Measurements from ENCODE around the gene PPM1N. TPM values are rescaled to one million over a fixed set of nuclear protein-coding genes. Genes with fewer than 3 reads are reported as not detected.

Gene PPM1N
- total and polyA plus RNA-seq, 9 donors = 0.21 to 1.7 (median 0.89) TPM; not detected in 1

DNA sequence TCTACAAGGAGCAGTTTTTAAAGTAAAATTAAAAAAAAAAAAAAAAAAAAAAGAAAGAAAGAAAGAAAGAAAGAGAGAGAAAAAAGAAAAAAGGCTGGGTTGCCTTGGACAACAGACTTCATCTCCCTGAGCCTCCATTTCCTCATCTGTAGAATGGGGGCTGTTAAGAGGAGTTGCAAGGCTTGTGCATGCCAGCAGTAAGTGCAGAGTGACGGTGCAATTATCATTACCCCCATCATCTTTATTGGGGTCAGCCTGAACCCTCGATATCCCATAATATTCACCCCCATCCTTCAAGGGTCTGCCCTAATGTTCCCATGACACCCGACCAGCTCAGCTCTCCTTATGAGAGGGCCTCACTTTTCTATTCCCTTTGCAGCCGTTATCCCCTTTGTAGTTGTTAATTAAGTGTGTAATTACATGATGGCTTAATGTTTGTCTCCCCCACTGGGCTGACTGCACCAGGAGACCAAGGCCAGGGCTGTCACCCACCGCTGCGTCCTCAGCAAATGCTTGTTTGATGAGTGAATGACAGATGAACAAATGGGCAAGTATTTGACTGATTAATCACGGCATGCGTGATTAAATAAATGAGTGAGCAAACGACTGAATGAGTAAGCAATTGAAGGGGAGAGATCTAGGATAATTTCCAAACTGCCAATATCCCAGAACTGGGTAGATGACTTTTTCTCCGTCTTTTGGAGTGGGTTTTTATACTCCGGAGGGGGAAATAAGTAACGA, 20.4 kb upstream of the PPM1N start:
- intact Hi-C loops (cut with DNase I) = loop anchor here in 3 of 4 donors (2.0 kb wide), 2 partner anchors 37 to 39 kb away; no protein-coding TSS in a partner anchor
- Histone ChIP-seq H3K9me3 (no peaks in the 10 kb centered on the region), H3K36me3 (no peaks in the 10 kb centered on the region), H3K4me1 (ENCODE audit: insufficient read depth) (no peaks in the 10 kb centered on the region), H3K27ac (peak overlapping the region; percentile 89 to 96), H3K4me3 (peak overlapping the region; percentile 53), H3K27me3 (no peaks in the 10 kb centered on the region)
- TF ChIP-seq CTCF (IDR thresholded peaks at IDR 0.05) = no peak
- no peak for TF ChIP-seq EP300 (IDR thresholded peaks at IDR 0.05)
- no peak for TF ChIP-seq POLR2A (IDR thresholded peaks at IDR 0.05)
- WGBS, 3 donors = 2 to 5% (median 4%) methylated on average over 12 of the region's 12 CpGs
- no peak for DNase-seq

GRCh38 chr19:45478454-45479238, 19.6 kb upstream of the PPM1N start:
- no peaks in the 10 kb centered on the region for H3K36me3 ChIP-seq
- intact Hi-C loops (cut with DNase I) = loop anchor here (1.0 to 2.0 kb wide), 3 partner anchors 38 to 40 kb away; no protein-coding TSS in a partner anchor
- H3K27me3 ChIP-seq = no peaks in the 10 kb centered on the region
- peak overlapping the region; percentile 89 to 96 for H3K27ac ChIP-seq
- H3K9me3 ChIP-seq = no peaks in the 10 kb centered on the region
- H3K4me1 ChIP-seq (ENCODE audit: insufficient read depth) = no peaks in the 10 kb centered on the region
- WGBS, 3 donors = 0 to 1% (median 0%) methylated on average over 39 of the region's 39 CpGs
- peak overlapping the region; percentile 53 for H3K4me3 ChIP-seq
- DNase-seq = peak; percentile 78 to 88 (median 87)
- peak; percentile 80 to 99 (median 98) for TF ChIP-seq CTCF (IDR thresholded peaks at IDR 0.05)
- TF ChIP-seq POLR2A (IDR thresholded peaks at IDR 0.05) = no peak

GRCh38 chr19:45483033-45483432, 15.2 kb upstream of the PPM1N start:
- intact Hi-C loops (cut with DNase I) = no loop called here
- Histone ChIP-seq H3K27me3 (no peaks in the 10 kb centered on the region), H3K36me3 (no peaks in the 10 kb centered on the region), H3K27ac (no peak overlapping the region), H3K4me3 (no peak overlapping the region), H3K9me3 (no peaks in the 10 kb centered on the region), H3K4me1 (ENCODE audit: insufficient read depth) (no peaks in the 10 kb centered on the region)
- TF ChIP-seq CTCF (IDR thresholded peaks at IDR 0.05) (no peak), EP300 (IDR thresholded peaks at IDR 0.05) (no peak), POLR2A (IDR thresholded peaks at IDR 0.05) (no peak)
- WGBS, 3 donors = 81 to 88% (median 87%) methylated on average over 5 of the region's 5 CpGs
- no peak for DNase-seq

DNA sequence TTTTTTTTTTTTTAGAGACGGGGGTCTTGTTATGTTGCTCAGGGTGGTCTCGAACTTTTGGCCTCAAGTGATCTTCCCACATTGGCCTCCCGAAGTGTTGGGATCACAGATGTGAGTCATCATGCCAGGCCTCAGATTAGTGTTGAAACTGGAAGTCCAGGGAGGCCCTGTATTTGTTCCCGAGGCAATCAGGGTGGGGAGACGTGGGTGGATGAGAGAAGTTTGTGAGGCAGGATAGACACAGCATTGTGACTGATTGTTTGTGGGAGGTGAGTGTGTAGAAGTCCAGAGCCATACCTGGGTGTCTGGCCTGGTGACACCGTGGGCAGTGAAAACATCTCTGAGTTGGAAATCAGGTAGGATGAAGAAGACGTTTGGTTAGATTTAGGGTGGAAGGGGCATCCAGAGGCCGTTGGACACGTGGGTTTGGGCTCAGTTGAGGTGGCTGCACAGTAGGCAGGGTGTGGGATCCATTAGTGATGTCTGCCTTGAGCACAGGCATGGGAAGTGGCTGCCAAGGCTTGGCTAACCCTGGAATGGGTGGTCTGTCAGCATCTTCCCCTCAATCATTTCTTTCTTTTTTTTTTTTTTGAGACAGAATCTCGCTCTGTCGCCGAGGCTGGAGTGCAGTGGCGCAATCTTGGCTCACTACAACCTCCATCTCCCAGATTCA, 13.8 kb upstream of the PPM1N start:
- Histone ChIP-seq H3K36me3 (no peaks in the 10 kb centered on the region), H3K27me3 (no peaks in the 10 kb centered on the region), H3K4me3 (no peak overlapping the region), H3K4me1 (ENCODE audit: insufficient read depth) (no peaks in the 10 kb centered on the region), H3K27ac (no peak overlapping the region), H3K9me3 (no peaks in the 10 kb centered on the region)
- DNase-seq = peak in 1 of 5 donors; percentile 22
- intact Hi-C loops (cut with DNase I) = no loop called here
- no peak for TF ChIP-seq EP300 (IDR thresholded peaks at IDR 0.05)
- no peak for TF ChIP-seq CTCF (IDR thresholded peaks at IDR 0.05)
- no peak for TF ChIP-seq POLR2A (IDR thresholded peaks at IDR 0.05)
- 63 to 69% (median 65%) methylated on average over 13 of the region's 13 CpGs for WGBS, 3 donors

All from ovary (tissue), 9 donors.